HEK293 (cell line): ENCODE results near the gene BCORL1.

Experiments
- CTCF ChIA-PET: fragments of 350-600 bp; formaldehyde crosslinking; extraction: SDS; loops from one replicate; lab custom pipeline; 2021; ENCODE audit warnings: antibody characterized with exemption; lab: Yijun Ruan, JAX
- POLR2A ChIA-PET: fragments of 300-600 bp; formaldehyde crosslinking; extraction: SDS; loops from one replicate; lab custom pipeline; 2020; ENCODE audit warnings: antibody characterized with exemption, inconsistent platforms; lab: Yijun Ruan, JAX
- H3K27ac ChIP-seq: fragments of 200-500 bp; sonication (Bioruptor generic); 2 replicates; pipeline ENCODE4 v1.5.1; 2014; ENCODE audit warnings: low read depth, low read length, control low read depth, inconsistent platforms; ENCODE audit errors: extremely low read depth
- H3K36me3 ChIP-seq, 2 experiments: fragments of 200-500 bp in 1 of 2; sonication (Bioruptor generic) in 1 of 2; 1 replicate in 1 of 2; 2 replicates in 1 of 2; pipeline ENCODE4 v1.5.1; 2014 to 2017; ENCODE audit warnings: inconsistent platforms in 2 of 2, low read length in 2 of 2; ENCODE audit not compliant: control insufficient read depth in 2 of 2, insufficient read depth in 1 of 2
- H3K4me1 ChIP-seq: fragments of 200-500 bp; sonication (Bioruptor generic); 2 replicates; pipeline ENCODE4 v1.5.1; 2014; ENCODE audit warnings: mild to moderate bottlenecking, low read length, inconsistent platforms; ENCODE audit not compliant: control insufficient read depth, insufficient read depth
- H3K4me3 ChIP-seq: 2 replicates; pipeline ENCODE4 v1.5.1; 2011; ENCODE audit warnings: low read depth, mild to moderate bottlenecking, control low read depth, low read length, moderate library complexity
- H3K9me3 ChIP-seq: fragments of 200-500 bp; sonication (Bioruptor generic); 2 replicates; pipeline ENCODE4 v1.5.1; 2014; ENCODE audit warnings: low read depth, low read length, inconsistent platforms; ENCODE audit not compliant: control insufficient read depth, insufficient read depth
- GLIS2 ChIP-seq: fragments of 450-650 bp; formaldehyde crosslinking; IDR thresholded peaks from 2 replicates; pipeline ENCODE4 v1.5.1; 2016; ENCODE audit warnings: missing biosample characterization, missing genetic modification characterization
- HOXC10 ChIP-seq: sonication (generic); formaldehyde crosslinking; IDR thresholded peaks from 2 replicates; pipeline ENCODE4 v1.8.1; 2023; ENCODE audit warnings: mild to moderate bottlenecking, missing genetic modification reagents
- HOXD13 ChIP-seq: sonication (generic); formaldehyde crosslinking; IDR thresholded peaks from 2 replicates; pipeline ENCODE4 v1.8.0; 2022; ENCODE audit warnings: missing genetic modification reagents, borderline replicate concordance
- IKZF3 ChIP-seq: fragments of 450-650 bp; IDR thresholded peaks from 2 replicates; pipeline ENCODE4 v1.5.0; 2018; ENCODE audit warnings: missing biosample characterization, mild to moderate bottlenecking, missing genetic modification characterization, moderate library complexity
- KLF10 ChIP-seq: fragments of 450-650 bp; IDR thresholded peaks from 2 replicates; pipeline ENCODE4 v1.5.1; 2018; ENCODE audit warnings: missing biosample characterization, mild to moderate bottlenecking, missing genetic modification characterization
- KLF8 ChIP-seq: fragments of 450-650 bp; formaldehyde crosslinking; IDR thresholded peaks from 2 replicates; pipeline ENCODE4 v1.5.1; 2016; ENCODE audit warnings: missing biosample characterization, missing genetic modification characterization
- PRDM1 ChIP-seq: fragments of 450-650 bp; formaldehyde crosslinking; IDR thresholded peaks from 2 replicates; pipeline ENCODE4; 2016; ENCODE audit warnings: missing biosample characterization, missing genetic modification characterization
- SP3 ChIP-seq: fragments of 450-650 bp; formaldehyde crosslinking; IDR thresholded peaks from 2 replicates; pipeline ENCODE4 v1.5.1; 2016; ENCODE audit warnings: missing biosample characterization, missing genetic modification characterization
- TCF7L2 ChIP-seq: IDR thresholded peaks from 2 replicates; pipeline ENCODE4 v1.6.1; 2011; ENCODE audit warnings: low read depth, mild to moderate bottlenecking, inconsistent platforms, low read length, moderate library complexity, borderline replicate concordance
- ZBTB48 ChIP-seq: fragments of 450-650 bp; formaldehyde crosslinking; IDR thresholded peaks from 2 replicates; pipeline ENCODE4 v1.5.1; 2016; ENCODE audit warnings: missing biosample characterization, missing genetic modification characterization
- ZBTB8A ChIP-seq: fragments of 450-650 bp; formaldehyde crosslinking; IDR thresholded peaks from 2 replicates; pipeline ENCODE4 v1.5.1; 2016; ENCODE audit warnings: missing biosample characterization, missing genetic modification characterization
- ZNF174 ChIP-seq: fragments of 450-650 bp; formaldehyde crosslinking; IDR thresholded peaks from 2 replicates; pipeline ENCODE4 v1.5.0; 2017; ENCODE audit warnings: missing biosample characterization, mild to moderate bottlenecking, missing genetic modification characterization
- ZNF394 ChIP-seq: fragments of 450-650 bp; formaldehyde crosslinking; IDR thresholded peaks from 2 replicates; pipeline ENCODE4 v1.5.1; 2016; ENCODE audit warnings: missing biosample characterization, missing genetic modification characterization, mild to moderate bottlenecking, moderate library complexity, borderline replicate concordance
- ZNF398 ChIP-seq: fragments of 450-650 bp; formaldehyde crosslinking; IDR thresholded peaks from 2 replicates; pipeline ENCODE4 v1.5.1; 2017; ENCODE audit warnings: missing biosample characterization, missing genetic modification characterization
- ZNF518A ChIP-seq: fragments of 450-650 bp; formaldehyde crosslinking; conservative IDR thresholded peaks from 2 replicates; pipeline ENCODE4 v1.5.1; 2016; ENCODE audit warnings: low read depth, missing biosample characterization, missing genetic modification characterization
- ZNF530 ChIP-seq: fragments of 450-650 bp; formaldehyde crosslinking; IDR thresholded peaks from 2 replicates; pipeline ENCODE4 v1.5.1; 2016; ENCODE audit warnings: low read depth, missing biosample characterization, missing genetic modification characterization
- ZNF544 ChIP-seq: fragments of 450-650 bp; formaldehyde crosslinking; IDR thresholded peaks from 2 replicates; pipeline ENCODE4 v1.5.0; 2017; ENCODE audit warnings: missing biosample characterization, missing genetic modification characterization
- ZNF610 ChIP-seq: fragments of 450-650 bp; formaldehyde crosslinking; IDR thresholded peaks from 2 replicates; pipeline ENCODE4 v1.5.1; 2016; ENCODE audit warnings: missing biosample characterization, missing genetic modification characterization, borderline replicate concordance
- ZNF621 ChIP-seq: fragments of 450-650 bp; formaldehyde crosslinking; IDR thresholded peaks from 2 replicates; pipeline ENCODE4 v1.5.1; 2017; ENCODE audit warnings: missing biosample characterization, missing genetic modification characterization
- ZNF677 ChIP-seq: fragments of 450-650 bp; IDR thresholded peaks from 2 replicates; pipeline ENCODE4 v1.5.0; 2018; ENCODE audit warnings: missing biosample characterization, mild to moderate bottlenecking, missing genetic modification characterization, moderate library complexity

BCORL1 gene

GRCh38 chrX:129984111-129984958, 1.9 kb downstream of the BCORL1 start (continued):
- TF ChIP-seq ZNF518A (no peak), KLF8 (peak; percentile 47; the same call in 1 of the 2 replicates), GLIS2 (tag by site-specific recombination) (peak; percentile 95), ZNF398 (peak; percentile 29; the same call in 1 of the 2 replicates), SP3 (tag by site-specific recombination) (peak; percentile 76)

- no peak overlapping the region for H3K4me3 ChIP-seq
- CTCF ChIA-PET, result interaction anchor here (0.8 to 1.3 kb wide), 3 partner anchors 10 to 62 kb away, joined by 3 to 6 read pairs (median 4); no protein-coding TSS in a partner anchor
- no peaks in the 10 kb centered on the region for H3K9me3 ChIP-seq
- no peaks in the 10 kb centered on the region for H3K4me1 ChIP-seq
- H3K36me3 ChIP-seq, result peaks cover 0 to 3% of the 10 kb centered on the region in 2 experiments; a peak in 1 of 3 replicates
- no peak overlapping the region for H3K27ac ChIP-seq
- POLR2A ChIA-PET, result no interaction called here
- peak; percentile 89 for TF ChIP-seq PRDM1 (tag by site-specific recombination)
- TF ChIP-seq KLF8, result no peak
Observed at GRCh38 chrX:129987871-129988270, 5.4 kb downstream of the BCORL1 start.

- Histone ChIP-seq H3K27ac (no peak overlapping the region), H3K36me3 (peaks cover 3% of the 10 kb centered on the region in 2 experiments; a peak in 2 of 3 replicates), H3K9me3 (no peaks in the 10 kb centered on the region), H3K4me3 (no peak overlapping the region), H3K4me1 (no peaks in the 10 kb centered on the region)
- ChIA-PET CTCF (interaction anchor here (0.5 to 1.2 kb wide), 3 partner anchors 9 to 190 kb away, joined by 3 to 5 read pairs (median 3); no protein-coding TSS in a partner anchor), POLR2A (no interaction called here)
- TF ChIP-seq KLF10 (tag by site-specific recombination) (no peak), HOXC10 (CRISPR knock-in tag) (no peak), ZNF530 (tag by site-specific recombination) (no peak), ZBTB48 (tag by site-specific recombination) (no peak), ZNF677 (tag by site-specific recombination) (no peak), ZNF544 (no peak), IKZF3 (tag by site-specific recombination) (no peak), ZNF394 (tag by site-specific recombination) (no peak), HOXD13 (CRISPR knock-in tag) (no peak), TCF7L2 (no peak), ZNF174 (no peak), ZBTB8A (no peak), ZNF610 (tag by site-specific recombination) (no peak), ZNF621 (tag by site-specific recombination) (no peak)
Observed at GRCh38 chrX:129992181-129992580, 9.7 kb downstream of the BCORL1 start.
